NCI-H345 treated with DMSO at 0.1 percent for 48 hours (cell line): ENCODE measurements around the gene NDUFA1.
"Not testable (repeated sequence)": the region's sequence is repeated elsewhere in the genome, so short reads cannot be mapped to it uniquely, and the experiment has no call there.

ENCODE experiments used
- DNase-seq: peaks from one replicate; lab custom pipeline; 2025; ENCODE audit not compliant: unreplicated experiment; lab: John Stamatoyannopoulos, UW

NDUFA1 gene

GRCh38 chrX:119900976-119901375 lies 29.3 kb downstream of the NDUFA1 start:
- no peak for DNase-seq

DNA sequence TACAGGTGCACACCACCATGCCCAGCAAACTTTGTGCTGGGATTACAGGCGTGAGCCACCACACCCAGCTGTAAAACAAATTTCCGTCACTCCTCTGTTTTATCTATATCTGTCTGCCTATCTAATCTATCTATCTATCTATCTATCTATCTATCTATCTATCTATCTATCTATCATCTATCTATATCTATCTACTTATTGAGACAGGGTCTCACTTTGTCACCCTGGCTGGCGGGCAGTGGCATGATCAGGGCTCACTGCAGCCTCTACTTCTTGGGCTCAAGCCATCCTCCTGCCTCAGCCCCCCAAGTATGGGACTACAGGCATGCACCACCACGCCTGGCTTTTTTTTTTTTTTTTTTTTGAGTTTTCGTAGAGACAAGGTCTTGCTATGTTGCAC lies 44.7 kb downstream of the NDUFA1 start:
- no peak for DNase-seq

GRCh38 chrX:119917877-119918276 lies 46.2 kb downstream of the NDUFA1 start:
- no peak for DNase-seq

DNA sequence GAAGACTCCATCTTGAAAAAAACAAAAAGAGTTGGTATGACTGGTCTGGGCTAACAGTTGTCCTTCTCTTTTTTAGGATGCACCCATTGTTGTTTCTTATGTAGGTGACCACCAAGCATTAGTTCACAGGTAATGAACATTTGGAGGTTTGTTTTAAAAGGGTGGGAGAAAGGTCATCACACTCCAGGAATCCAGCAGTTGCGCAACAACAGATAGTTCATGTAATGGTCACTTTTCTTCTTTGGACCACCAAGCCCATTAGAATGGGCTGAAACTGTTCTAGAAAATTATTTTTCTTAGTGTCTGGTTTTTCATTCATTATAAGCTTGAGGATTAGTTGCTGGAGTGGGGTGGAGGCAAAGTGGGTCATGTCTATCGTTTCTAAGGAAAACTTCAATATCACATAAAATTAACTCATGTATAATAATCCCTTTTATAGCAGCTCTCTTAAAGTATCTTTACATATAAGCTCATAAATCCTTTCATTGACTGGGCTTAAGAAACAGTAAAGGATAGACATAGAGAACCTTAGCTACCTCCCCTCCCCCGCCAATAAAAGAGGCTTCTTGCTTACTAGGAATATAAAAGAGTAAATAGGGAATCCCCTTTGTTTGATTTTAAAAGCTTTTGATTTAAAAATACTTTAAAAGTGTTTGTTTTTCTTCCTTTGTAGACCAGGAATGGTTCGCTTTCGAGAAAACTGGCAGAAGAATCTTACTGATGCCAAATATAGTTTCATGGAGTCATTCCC lies 48.4 kb downstream of the NDUFA1 start:
- no peak for DNase-seq

GRCh38 chrX:119922391-119922790 lies 50.8 kb downstream of the NDUFA1 start:
- DNase-seq = not testable (repeated sequence)
